ENCODE measurements around the gene INPP4B.
"Not testable (repeated sequence)": the region's sequence is repeated elsewhere in the genome, so short reads cannot be mapped to it uniquely, and the experiment has no call there.

Gene INPP4B

GRCh38 chr4:142516686-142517526, 329.2 kb downstream of the INPP4B start:
- DNase-seq (ENCODE audit: low read depth, low spot score) = no peak
- H3K4me3 ChIP-seq (ENCODE audit: low read length) = no peak overlapping the region

- no peak for DNase-seq (ENCODE audit: low read depth, low spot score)
- no peak overlapping the region for H3K4me3 ChIP-seq (ENCODE audit: low read length)
These were observed 333.9 kb downstream of the INPP4B start for GRCh38 chr4:142512161-142512560.

GRCh38 chr4:142509881-142510280, 336.2 kb downstream of the INPP4B start:
- no peak overlapping the region for H3K4me3 ChIP-seq (ENCODE audit: low read length)
- DNase-seq (ENCODE audit: low read depth, low spot score) = no peak

GRCh38 chr4:142509381-142509780, 336.7 kb downstream of the INPP4B start:
- not testable (repeated sequence) for H3K4me3 ChIP-seq (ENCODE audit: low read length); DNase-seq (ENCODE audit: low read depth, low spot score)

GRCh38 chr4:142500966-142501365, 345.1 kb downstream of the INPP4B start:
- DNase-seq (ENCODE audit: low read depth, low spot score) = no peak
- no peak overlapping the region for H3K4me3 ChIP-seq (ENCODE audit: low read length)

GRCh38 chr4:142497606-142498005, 348.5 kb downstream of the INPP4B start:
- no peak overlapping the region for H3K4me3 ChIP-seq (ENCODE audit: low read length)
- DNase-seq (ENCODE audit: low read depth, low spot score) = no peak

- no peak overlapping the region for H3K4me3 ChIP-seq (ENCODE audit: low read length)
- DNase-seq (ENCODE audit: low read depth, low spot score) = no peak
These were observed 352.6 kb downstream of the INPP4B start for GRCh38 chr4:142493255-142494110.

- no peak overlapping the region for H3K4me3 ChIP-seq (ENCODE audit: low read length)
- no peak for DNase-seq (ENCODE audit: low read depth, low spot score)
These were observed 360.6 kb downstream of the INPP4B start for GRCh38 chr4:142485452-142485851.

GRCh38 chr4:142480244-142480643, 365.9 kb downstream of the INPP4B start:
- no peak for DNase-seq (ENCODE audit: low read depth, low spot score)
- H3K4me3 ChIP-seq (ENCODE audit: low read length) = no peak overlapping the region

GRCh38 chr4:142475663-142476062, 370.4 kb downstream of the INPP4B start:
- no peak overlapping the region for H3K4me3 ChIP-seq (ENCODE audit: low read length)
- no peak for DNase-seq (ENCODE audit: low read depth, low spot score)

- DNase-seq (ENCODE audit: low read depth, low spot score) = no peak
- no peak overlapping the region for H3K4me3 ChIP-seq (ENCODE audit: low read length)
These were observed 371.6 kb downstream of the INPP4B start for GRCh38 chr4:142474398-142475087.

GRCh38 chr4:142473960-142474338, 372.2 kb downstream of the INPP4B start:
- H3K4me3 ChIP-seq (ENCODE audit: low read length) = no peak overlapping the region
- no peak for DNase-seq (ENCODE audit: low read depth, low spot score)

GRCh38 chr4:142473218-142473959, 372.7 kb downstream of the INPP4B start:
- H3K4me3 ChIP-seq (ENCODE audit: low read length) = no peak overlapping the region
- no peak for DNase-seq (ENCODE audit: low read depth, low spot score)

GRCh38 chr4:142467088-142467487, 379.0 kb downstream of the INPP4B start:
- no peak for DNase-seq (ENCODE audit: low read depth, low spot score)
- no peak overlapping the region for H3K4me3 ChIP-seq (ENCODE audit: low read length)

- no peak overlapping the region for H3K4me3 ChIP-seq (ENCODE audit: low read length)
- no peak for DNase-seq (ENCODE audit: low read depth, low spot score)
These were observed 380.6 kb downstream of the INPP4B start for GRCh38 chr4:142465526-142465925.

- H3K4me3 ChIP-seq (ENCODE audit: low read length) = no peak overlapping the region
- no peak for DNase-seq (ENCODE audit: low read depth, low spot score)
These were observed 382.9 kb downstream of the INPP4B start for GRCh38 chr4:142463206-142463605.

- no peak overlapping the region for H3K4me3 ChIP-seq (ENCODE audit: low read length)
- no peak for DNase-seq (ENCODE audit: low read depth, low spot score)
These were observed 393.8 kb downstream of the INPP4B start for GRCh38 chr4:142452161-142452855.

GRCh38 chr4:142449771-142450373, 396.2 kb downstream of the INPP4B start:
- DNase-seq (ENCODE audit: low read depth, low spot score) = no peak
- no peak overlapping the region for H3K4me3 ChIP-seq (ENCODE audit: low read length)
